DND-41 (cell line): Measurements from ENCODE around the gene RBM18.

Experiments used
- CTCF ChIP-seq: IDR thresholded peaks from 2 replicates; pipeline ENCODE4 v1.5.1; 2012; ENCODE audit warnings: borderline replicate concordance, low read length, moderate library complexity, mild to moderate bottlenecking; ENCODE audit not compliant: poor library complexity, severe bottlenecking; ENCODE audit errors: extremely low read depth
- EZH2 ChIP-seq: IDR thresholded peaks from 3 replicates; pipeline ENCODE4 v1.6.1; 2012; ENCODE audit warnings: borderline replicate concordance, low read depth, mild to moderate bottlenecking, moderate library complexity, low read length, inconsistent platforms; ENCODE audit not compliant: severe bottlenecking

GRCh38 chr9:122263699-122264349, 816 bp downstream of the RBM18 start:
- TF ChIP-seq CTCF (no peak), EZH2 (no peak)
